Endothelial cell of umbilical vein (primary cell): ENCODE data around the gene USP12. TPM values are rescaled to one million over a fixed set of nuclear protein-coding genes. Genes with fewer than 3 reads are reported as not detected.

Source experiments
- BruUV-seq: library from RNA; stranded (reverse); fragments of 400-500 nt; replicated peaks from 2 replicates; lab custom pipeline; 2021; lab: Mats Ljungman, UMichigan
- CTCF ChIA-PET: fragments of 300-600, 350-600 bp; sonication (Branson Sonifier 250); formaldehyde crosslinking; loops from one replicate; lab custom pipeline; 2021; ENCODE audit warnings: antibody characterized with exemption, inconsistent platforms; lab: Charles Lee
- POLR2A ChIA-PET: fragments of 300-600, 350-600 bp; sonication (Branson Sonifier 250); formaldehyde crosslinking; loops from one replicate; lab custom pipeline; 2021; ENCODE audit warnings: antibody characterized with exemption, inconsistent platforms; lab: Charles Lee
- DNase-seq: peaks from one replicate; pipeline ENCODE4 v3.0.0-alpha.2; 2011; ENCODE audit warnings: low read depth, low spot score
- FAIRE-seq: peaks from 2 replicates; lab custom pipeline; 2011; peaks lifted over from hg19 to GRCh38; lab: Jason Lieb, UNC
- H2AFZ ChIP-seq: 2 replicates; pipeline ENCODE4 v1.6.0; 2012; ENCODE audit warnings: low read depth, low read length, control low read depth, inconsistent platforms
- H3K27ac ChIP-seq: 2 replicates; pipeline ENCODE4 v1.5.1; 2011; ENCODE audit warnings: low read depth, mild to moderate bottlenecking, control low read depth, low read length, moderate library complexity; ENCODE audit not compliant: insufficient read depth
- H3K27me3 ChIP-seq, 2 experiments: 2 replicates each; pipeline versions ENCODE4 v1.6.0 to v1.6.1; 2011; ENCODE audit warnings: low read length in 2 of 2, mixed read lengths in 1 of 2; ENCODE audit not compliant: control insufficient read depth in 2 of 2, insufficient read depth in 2 of 2
- H3K36me3 ChIP-seq, 2 experiments: 2 replicates in 1 of 2; 3 replicates in 1 of 2; pipeline ENCODE4 v1.5.1; 2011; ENCODE audit warnings: low read length in 2 of 2, mild to moderate bottlenecking in 1 of 2, moderate library complexity in 1 of 2; ENCODE audit not compliant: control insufficient read depth in 2 of 2, insufficient read depth in 2 of 2; ENCODE audit errors: extremely low read depth in 1 of 2
- H3K4me1 ChIP-seq: 3 replicates; pipeline ENCODE4 v1.5.1; 2011; ENCODE audit warnings: mild to moderate bottlenecking, low read length; ENCODE audit not compliant: control insufficient read depth, insufficient read depth; ENCODE audit errors: extremely low read depth
- H3K4me2 ChIP-seq: 2 replicates; pipeline ENCODE4 v1.6.1; 2011; ENCODE audit warnings: low read length, control low read depth, mixed read lengths; ENCODE audit not compliant: insufficient read depth
- H3K4me3 ChIP-seq, 3 experiments: fragments of 200-600 bp in 1 of 3; sonication (generic), shearing (Covaris generic) in 1 of 3; replicated peaks in 1 of 3; 2 replicates each; pipeline ENCODE4 v1.5.1; 2011 to 2016; ENCODE audit warnings: control low read depth in 3 of 3, low read length in 3 of 3, mild to moderate bottlenecking in 2 of 3, inconsistent platforms in 1 of 3, low read depth in 1 of 3, moderate library complexity in 1 of 3; ENCODE audit not compliant: insufficient read depth in 1 of 3
- H3K79me2 ChIP-seq: 2 replicates; pipeline ENCODE4 v1.6.0; 2012; ENCODE audit warnings: low read length, inconsistent platforms; ENCODE audit not compliant: control insufficient read depth, insufficient read depth
- H3K9ac ChIP-seq: replicated peaks from 2 replicates; pipeline ENCODE3; 2011; ENCODE audit warnings: low read length, control low read depth; ENCODE audit not compliant: insufficient read depth; ENCODE audit errors: extremely low read depth
- H3K9me1 ChIP-seq: replicated peaks from 3 replicates; pipeline ENCODE4 v1.6.0; 2011; ENCODE audit warnings: mild to moderate bottlenecking, low read length; ENCODE audit not compliant: control insufficient read depth, insufficient read depth; ENCODE audit errors: extremely low read depth
- H3K9me3 ChIP-seq: replicated peaks from 2 replicates; pipeline ENCODE4 v1.5.1; 2012; ENCODE audit warnings: low read length, inconsistent platforms; ENCODE audit not compliant: control insufficient read depth, insufficient read depth
- H4K20me1 ChIP-seq: replicated peaks from 2 replicates; pipeline ENCODE3; 2011; ENCODE audit warnings: mild to moderate bottlenecking, low read length; ENCODE audit not compliant: control insufficient read depth, insufficient read depth; ENCODE audit errors: extremely low read depth
- EZH2 ChIP-seq: IDR thresholded peaks from 2 replicates; pipeline ENCODE4 v1.6.1; 2012; ENCODE audit warnings: borderline replicate concordance, low read depth, mild to moderate bottlenecking, moderate library complexity, low read length, inconsistent platforms; ENCODE audit not compliant: severe bottlenecking
- FOS ChIP-seq: IDR thresholded peaks from 2 replicates; pipeline ENCODE4 v1.6.1; 2011; ENCODE audit warnings: mild to moderate bottlenecking, low read length, moderate library complexity, borderline replicate concordance; ENCODE audit not compliant: insufficient read depth
- GATA2 ChIP-seq: IDR thresholded peaks from 2 replicates; pipeline ENCODE4 v1.7.0; 2011; ENCODE audit warnings: low read depth, mild to moderate bottlenecking, moderate library complexity, mixed read lengths, low read length; ENCODE audit not compliant: insufficient read length, insufficient read depth
- JUN ChIP-seq: IDR thresholded peaks from 2 replicates; pipeline ENCODE4 v1.6.1; 2011; ENCODE audit warnings: borderline replicate concordance, low read depth; ENCODE audit not compliant: insufficient read length, insufficient read depth
- MYC ChIP-seq: IDR thresholded peaks from one replicate; pipeline ENCODE4 v1.6.1; 2011; ENCODE audit warnings: mild to moderate bottlenecking, low read depth, low read length
- POLR2A ChIP-seq: IDR thresholded peaks from 2 replicates; pipeline ENCODE4 v1.6.1; 2012; ENCODE audit warnings: low read depth, mild to moderate bottlenecking, control low read depth, low read length
- POLR2AphosphoS5 ChIP-seq: IDR thresholded peaks from 2 replicates; pipeline ENCODE4 v1.6.1; 2012; ENCODE audit warnings: low read depth, mild to moderate bottlenecking, control low read depth, low read length, moderate library complexity; ENCODE audit not compliant: insufficient read depth
- dilution Hi-C: fragments of 300-500 bp; cut with MboI; formaldehyde crosslinking; loops from one replicate; pipeline ENCODE4 v1.15.0; 2019; ENCODE audit warnings: low sequenced_read_pairs; ENCODE audit not compliant: extremely low pct_ligation_motif_present
- intact Hi-C: fragments of 100-400 bp; cut with micrococcal nuclease; formaldehyde crosslinking; loops from one replicate; pipeline ENCODE4 v1.10.0; 2022
- polyA plus RNA-seq, 4 experiments: library from polyadenylated mRNA; depleted of rRNA in 3 of 4; stranded (reverse) in 3 of 4; unstranded in 1 of 4; fragments of >200 nt; gene quantifications; 2 replicates each; pipeline versions ENCODE4 v1.2.1 to v1.2.3, GENCODE V29; 2011 to 2012; ENCODE audit warnings: missing spikeins in 1 of 4
- total RNA-seq: library from RNA; stranded (reverse); gene quantifications from 2 replicates; pipeline ENCODE4 v1.2.3, GENCODE V29; 2021
- TF ChIP-seq, protein P1 (sequence below), 2 donors: IDR thresholded peaks; 1 replicate in 1 of 2; 2 replicates in 1 of 2; pipeline ENCODE4 v1.5.1; 2011; ENCODE audit warnings: low read length in 2 of 2, mild to moderate bottlenecking in 2 of 2, moderate library complexity in 2 of 2, control low read depth in 1 of 2, inconsistent platforms in 1 of 2, low read depth in 1 of 2; ENCODE audit not compliant: insufficient read depth in 1 of 2; ENCODE audit errors: extremely low read depth in 1 of 2
- TF ChIP-seq, protein P2 (sequence below): IDR thresholded peaks from 2 replicates; pipeline ENCODE4 v1.6.1; 2011; ENCODE audit not compliant: insufficient read depth, insufficient read length

USP12 gene
- total and polyA plus RNA-seq, 2 donors (not counting 3 experiments of a cell fraction or from before 2014, with no cell fraction given): 6.2 to 33.4 TPM

DNA sequence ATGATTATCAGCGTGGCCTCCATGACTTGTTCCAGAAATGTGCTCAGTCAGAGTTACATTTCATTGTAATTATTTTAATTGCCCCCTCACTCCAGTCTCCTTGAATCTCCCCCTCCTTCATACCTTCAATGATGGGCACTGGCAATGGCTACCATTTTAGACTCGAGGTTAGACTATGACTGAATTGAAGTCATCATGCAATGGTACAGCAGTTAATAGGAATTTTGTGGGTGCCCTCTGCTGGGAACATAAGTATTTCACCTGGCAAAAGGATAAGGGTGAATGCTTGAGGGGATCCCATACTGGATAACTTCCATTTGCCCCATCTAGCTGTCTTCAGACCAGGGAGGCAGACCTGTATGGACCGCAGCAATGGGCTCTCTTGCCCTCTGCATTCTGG is 32.2 kb upstream of the USP12 start:
- dilution Hi-C loops: no loop called here
- Histone ChIP-seq H3K9me3 (no peaks in the 10 kb centered on the region), H3K36me3 (no peaks in the 10 kb centered on the region), H3K27ac (no peak overlapping the region), H3K4me1 (no peaks in the 10 kb centered on the region), H3K4me3 (no peak overlapping the region), H3K4me2 (no peak overlapping the region), H3K79me2 (no peaks in the 10 kb centered on the region), H3K27me3 (peaks cover 2 to 3% of the 10 kb centered on the region in 2 experiments), H2AFZ (no peak overlapping the region), H3K9me1 (no peaks in the 10 kb centered on the region), H3K9ac (no peak overlapping the region), H4K20me1 (no peaks in the 10 kb centered on the region)
- DNase-seq: peak; percentile 41
- CTCF ChIA-PET: interaction anchor here (0.6 to 1.8 kb wide), 9 partner anchors 9 to 257 kb away, joined by 3 to 11 read pairs (median 3); no protein-coding TSS in a partner anchor
- no peak for TF ChIP-seq FOS
- TF ChIP-seq, protein P1, sequence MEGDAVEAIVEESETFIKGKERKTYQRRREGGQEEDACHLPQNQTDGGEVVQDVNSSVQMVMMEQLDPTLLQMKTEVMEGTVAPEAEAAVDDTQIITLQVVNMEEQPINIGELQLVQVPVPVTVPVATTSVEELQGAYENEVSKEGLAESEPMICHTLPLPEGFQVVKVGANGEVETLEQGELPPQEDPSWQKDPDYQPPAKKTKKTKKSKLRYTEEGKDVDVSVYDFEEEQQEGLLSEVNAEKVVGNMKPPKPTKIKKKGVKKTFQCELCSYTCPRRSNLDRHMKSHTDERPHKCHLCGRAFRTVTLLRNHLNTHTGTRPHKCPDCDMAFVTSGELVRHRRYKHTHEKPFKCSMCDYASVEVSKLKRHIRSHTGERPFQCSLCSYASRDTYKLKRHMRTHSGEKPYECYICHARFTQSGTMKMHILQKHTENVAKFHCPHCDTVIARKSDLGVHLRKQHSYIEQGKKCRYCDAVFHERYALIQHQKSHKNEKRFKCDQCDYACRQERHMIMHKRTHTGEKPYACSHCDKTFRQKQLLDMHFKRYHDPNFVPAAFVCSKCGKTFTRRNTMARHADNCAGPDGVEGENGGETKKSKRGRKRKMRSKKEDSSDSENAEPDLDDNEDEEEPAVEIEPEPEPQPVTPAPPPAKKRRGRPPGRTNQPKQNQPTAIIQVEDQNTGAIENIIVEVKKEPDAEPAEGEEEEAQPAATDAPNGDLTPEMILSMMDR (IDR thresholded peaks at IDR 0.05; ENCODE audit: extremely low read depth in 1 of 2, insufficient read depth in 1 of 2, low read depth in 1 of 2, low read length in 2 of 2): peak; percentile 3 to 25
- POLR2A ChIA-PET: no interaction called here
- intact Hi-C loops: loop anchor here (1.0 to 5.0 kb wide), 2 partner anchors 153 to 219 kb away; no protein-coding TSS in a partner anchor
- no peak for FAIRE-seq
- no TSS peak for BruUV-seq

DNA sequence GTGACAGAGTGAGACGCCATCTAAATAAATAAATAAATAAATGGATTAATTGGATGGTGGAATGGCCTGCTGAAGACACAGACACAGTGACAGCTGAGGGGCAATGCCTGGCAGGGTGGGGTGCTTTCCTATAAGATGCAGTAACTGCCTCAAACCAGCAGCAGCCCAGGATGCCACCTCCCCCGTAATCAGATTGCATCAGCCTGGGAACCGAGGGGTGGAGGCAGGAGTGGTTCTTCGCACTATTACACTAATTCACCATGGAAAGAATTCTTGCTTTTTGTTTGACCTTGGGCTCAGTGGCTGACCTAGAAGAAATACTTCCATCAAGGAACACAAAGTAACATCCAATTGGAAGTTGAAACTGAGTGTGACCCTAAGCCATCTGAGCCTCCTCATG is 31.6 kb upstream of the USP12 start:
- H3K9ac ChIP-seq: no peak overlapping the region
- no peaks in the 10 kb centered on the region for H4K20me1 ChIP-seq
- no peak overlapping the region for H3K27ac ChIP-seq
- intact Hi-C loops: loop anchor here (5.0 kb wide), 1 partner anchor 154 kb away; no protein-coding TSS in a partner anchor
- CTCF ChIA-PET: interaction anchor here (0.6 to 1.8 kb wide), 9 partner anchors 8 to 256 kb away, joined by 3 to 11 read pairs (median 3); no protein-coding TSS in a partner anchor
- FAIRE-seq (no peak), DNase-seq (no peak)
- no peaks in the 10 kb centered on the region for H3K9me3 ChIP-seq
- no peak overlapping the region for H3K4me2 ChIP-seq
- no peaks in the 10 kb centered on the region for H3K4me1 ChIP-seq
- no peaks in the 10 kb centered on the region for H3K36me3 ChIP-seq
- H2AFZ ChIP-seq: no peak overlapping the region
- no TSS peak for BruUV-seq
- H3K9me1 ChIP-seq: no peaks in the 10 kb centered on the region
- no peak overlapping the region for H3K4me3 ChIP-seq
- TF ChIP-seq POLR2AphosphoS5: no peak
- no peak for TF ChIP-seq MYC
- TF ChIP-seq, protein P2, sequence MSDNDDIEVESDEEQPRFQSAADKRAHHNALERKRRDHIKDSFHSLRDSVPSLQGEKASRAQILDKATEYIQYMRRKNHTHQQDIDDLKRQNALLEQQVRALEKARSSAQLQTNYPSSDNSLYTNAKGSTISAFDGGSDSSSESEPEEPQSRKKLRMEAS: no peak
- no peak for TF ChIP-seq GATA2
- no peak for TF ChIP-seq EZH2
- no peak for TF ChIP-seq JUN
- TF ChIP-seq POLR2A: no peak
- TF ChIP-seq FOS: no peak
- TF ChIP-seq, protein P1 (IDR thresholded peaks at IDR 0.05; ENCODE audit: extremely low read depth in 1 of 2, insufficient read depth in 1 of 2, low read depth in 1 of 2, low read length in 2 of 2): no peak
- POLR2A ChIA-PET: no interaction called here
- peaks cover 2 to 3% of the 10 kb centered on the region in 2 experiments for H3K27me3 ChIP-seq
- H3K79me2 ChIP-seq: no peaks in the 10 kb centered on the region
- dilution Hi-C loops: no loop called here
